ENCODE results near the gene COL13A1.

The COL13A1 gene

GRCh38 chr10:69960606-69960987 is 158.9 kb downstream of the COL13A1 start:
- H3K4me3 ChIP-seq (ENCODE audit: low read depth, low read length): no peak overlapping the region
- TF ChIP-seq CTCF (IDR thresholded peaks at IDR 0.05; ENCODE audit: insufficient read depth, low read depth, low read length, missing control alignments): no peak
- DNase-seq (ENCODE audit: low read depth): no peak

- peak; percentile 19 for TF ChIP-seq CTCF (IDR thresholded peaks at IDR 0.05; ENCODE audit: insufficient read depth, low read depth, low read length, missing control alignments)
- no peak for DNase-seq (ENCODE audit: low read depth)
- H3K4me3 ChIP-seq (ENCODE audit: low read depth, low read length): no peak overlapping the region
Observed at GRCh38 chr10:69960988-69961880, 159.5 kb downstream of the COL13A1 start.

- no peak overlapping the region for H3K4me3 ChIP-seq (ENCODE audit: low read depth, low read length)
- no peak for TF ChIP-seq CTCF (IDR thresholded peaks at IDR 0.05; ENCODE audit: insufficient read depth, low read depth, low read length, missing control alignments)
- DNase-seq (ENCODE audit: low read depth): no peak
Observed at GRCh38 chr10:69961881-69962745, 160.4 kb downstream of the COL13A1 start.

- no peak for TF ChIP-seq CTCF (IDR thresholded peaks at IDR 0.05; ENCODE audit: insufficient read depth, low read depth, low read length, missing control alignments)
- DNase-seq (ENCODE audit: low read depth): no peak
- H3K4me3 ChIP-seq (ENCODE audit: low read depth, low read length): no peak overlapping the region
Observed at GRCh38 chr10:69962746-69963135, 161.0 kb downstream of the COL13A1 start.

- TF ChIP-seq CTCF (IDR thresholded peaks at IDR 0.05; ENCODE audit: insufficient read depth, low read depth, low read length, missing control alignments): no peak
- H3K4me3 ChIP-seq (ENCODE audit: low read depth, low read length): no peak overlapping the region
- no peak for DNase-seq (ENCODE audit: low read depth)
Observed at GRCh38 chr10:69963178-69963834, 161.6 kb downstream of the COL13A1 start.

GRCh38 chr10:69963835-69964710 is 162.4 kb downstream of the COL13A1 start:
- DNase-seq (ENCODE audit: low read depth): no peak
- no peak overlapping the region for H3K4me3 ChIP-seq (ENCODE audit: low read depth, low read length)

More at GRCh38 chr10:69963835-69964710, 162.4 kb downstream of the COL13A1 start:
- TF ChIP-seq CTCF (IDR thresholded peaks at IDR 0.05; ENCODE audit: insufficient read depth, low read depth, low read length, missing control alignments): no peak

All from GM12865 (cell line).